ENCODE results near the gene PRG2.
A peak's percentile ranks its signal among the peaks of the same experiment; 100 is the strongest.
"Not testable (repeated sequence)": the region's sequence is repeated elsewhere in the genome, so short reads cannot be mapped to it uniquely, and the experiment has no call there.

The PRG2 gene

DNA sequence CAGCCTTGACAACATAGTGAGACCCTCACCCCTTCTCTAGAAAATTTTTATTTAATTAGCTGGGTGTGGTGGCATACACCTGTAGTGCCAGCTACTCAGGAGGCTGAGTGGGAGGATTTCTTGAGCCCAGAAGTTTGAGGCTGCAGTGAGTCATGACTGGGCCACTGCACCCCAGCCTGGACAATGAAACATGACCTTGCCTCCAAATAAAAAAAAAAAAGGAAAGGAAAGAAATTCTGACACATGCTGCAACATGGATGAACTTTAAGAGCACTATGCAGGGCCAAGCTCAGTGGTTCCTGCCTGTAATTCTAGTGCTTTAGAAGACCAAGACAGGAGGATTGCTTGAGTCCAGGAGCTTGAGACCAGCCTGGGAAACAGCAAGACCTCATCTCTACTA, 27.7 kb upstream of the PRG2 start:
- DNase-seq, result no peak

DNA sequence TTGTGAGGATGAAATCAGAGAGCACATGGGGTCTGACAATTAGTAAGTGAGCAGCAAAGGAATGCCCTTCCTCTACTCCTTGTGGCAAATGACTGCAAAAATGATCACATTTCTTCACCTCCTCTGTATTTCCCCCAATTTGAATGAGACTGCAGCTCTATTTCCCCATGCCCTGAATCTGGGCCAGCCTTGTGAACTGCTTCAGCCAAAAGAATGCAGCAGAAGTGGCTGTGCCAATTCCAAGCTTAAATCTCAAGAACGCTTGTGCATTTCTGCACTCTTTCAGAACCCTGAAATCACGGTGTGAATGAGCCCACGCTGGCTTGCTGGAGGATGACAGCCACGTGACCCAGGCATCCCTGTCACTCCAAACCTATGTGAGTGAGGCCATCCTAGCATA, 26.6 kb upstream of the PRG2 start:
- no peak for DNase-seq

DNA sequence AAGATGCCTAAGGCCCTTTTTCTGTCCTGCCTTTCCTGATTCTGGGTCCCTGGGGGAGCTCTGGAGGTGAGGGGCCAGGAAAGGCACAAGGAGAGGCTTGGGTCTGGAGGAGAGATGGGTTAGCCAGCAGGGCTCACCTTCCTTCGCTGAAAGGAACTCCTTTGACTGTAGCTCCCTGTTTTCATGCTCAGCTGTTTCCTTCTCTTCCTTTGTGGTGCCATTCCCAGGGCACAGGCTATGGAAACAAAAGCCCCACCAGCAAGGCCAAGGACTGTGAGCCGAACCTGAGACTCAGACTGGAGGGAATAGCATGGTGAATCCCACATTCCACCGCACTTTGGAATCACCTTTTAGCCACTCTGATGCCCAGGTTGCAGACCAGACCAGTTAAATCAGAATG, 26.0 kb upstream of the PRG2 start:
- no peak for DNase-seq

DNA sequence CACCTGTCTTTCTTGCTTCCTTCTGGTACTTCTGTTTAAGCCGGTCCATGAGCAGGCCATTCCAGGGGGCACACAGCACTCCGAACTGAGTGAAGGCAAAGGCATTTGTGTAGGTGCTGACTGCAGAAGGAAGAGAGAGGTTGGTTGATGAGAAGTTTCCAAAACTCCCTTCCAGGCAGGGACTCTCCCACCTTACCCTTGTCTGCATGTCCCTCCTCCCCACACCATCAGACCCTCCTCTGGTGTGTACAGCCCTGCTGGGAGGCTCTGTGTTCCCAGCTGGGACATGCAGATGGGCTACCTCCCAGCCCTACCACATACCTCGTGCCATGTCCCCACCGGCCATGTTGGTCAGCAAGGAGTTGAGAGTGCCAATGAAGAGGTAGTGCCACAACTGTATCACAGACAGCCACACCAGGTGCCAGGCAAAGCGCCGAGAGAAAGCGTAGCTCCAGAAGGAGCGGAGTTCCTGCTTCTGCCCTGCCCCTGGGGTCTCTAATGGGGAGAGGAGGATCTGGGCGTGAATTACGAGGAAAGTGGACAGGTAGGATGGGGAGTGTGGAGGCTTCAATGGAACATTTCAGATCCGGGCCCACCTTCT, 24.3 kb upstream of the PRG2 start:
- no peak for DNase-seq

DNA sequence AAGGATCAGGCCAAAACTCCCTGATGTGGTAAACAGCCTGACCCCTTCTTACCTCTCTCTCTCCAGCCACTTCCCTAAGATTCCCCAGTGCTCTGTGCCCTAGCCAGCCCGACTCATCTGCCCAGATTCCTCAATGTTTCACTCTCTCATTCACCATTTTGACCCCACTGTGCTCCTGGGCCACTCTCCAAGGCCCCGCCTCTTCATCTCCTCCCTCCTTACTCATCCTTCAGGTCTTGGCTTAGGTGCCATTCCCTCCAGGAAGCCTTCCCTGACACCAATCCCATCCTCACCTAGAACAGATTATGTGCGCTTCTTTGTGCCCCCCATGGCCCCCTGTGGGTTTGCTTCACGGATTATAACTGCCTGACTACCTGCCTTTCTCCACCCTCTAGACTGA, 23.2 kb upstream of the PRG2 start:
- DNase-seq, result no peak

DNA sequence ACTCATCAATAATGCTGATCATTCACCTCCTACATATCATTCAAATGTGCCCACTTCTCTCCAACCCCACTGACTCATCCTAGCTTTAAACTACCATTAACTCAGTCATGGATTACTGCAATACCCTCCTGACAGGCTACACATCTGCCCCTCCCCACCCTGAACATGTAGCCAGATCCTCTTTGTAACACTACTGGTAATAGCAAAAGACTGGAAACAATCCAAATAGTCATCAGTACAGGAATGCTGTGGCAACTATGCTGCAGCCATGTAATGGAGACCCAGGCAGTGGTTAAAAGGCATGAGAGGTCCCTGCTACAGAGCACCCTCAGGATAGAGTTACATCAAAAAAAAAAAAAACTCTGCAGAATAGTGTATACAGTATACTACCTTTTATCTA, 19.8 kb upstream of the PRG2 start:
- DNase-seq, result peak; percentile 39 to 52

DNA sequence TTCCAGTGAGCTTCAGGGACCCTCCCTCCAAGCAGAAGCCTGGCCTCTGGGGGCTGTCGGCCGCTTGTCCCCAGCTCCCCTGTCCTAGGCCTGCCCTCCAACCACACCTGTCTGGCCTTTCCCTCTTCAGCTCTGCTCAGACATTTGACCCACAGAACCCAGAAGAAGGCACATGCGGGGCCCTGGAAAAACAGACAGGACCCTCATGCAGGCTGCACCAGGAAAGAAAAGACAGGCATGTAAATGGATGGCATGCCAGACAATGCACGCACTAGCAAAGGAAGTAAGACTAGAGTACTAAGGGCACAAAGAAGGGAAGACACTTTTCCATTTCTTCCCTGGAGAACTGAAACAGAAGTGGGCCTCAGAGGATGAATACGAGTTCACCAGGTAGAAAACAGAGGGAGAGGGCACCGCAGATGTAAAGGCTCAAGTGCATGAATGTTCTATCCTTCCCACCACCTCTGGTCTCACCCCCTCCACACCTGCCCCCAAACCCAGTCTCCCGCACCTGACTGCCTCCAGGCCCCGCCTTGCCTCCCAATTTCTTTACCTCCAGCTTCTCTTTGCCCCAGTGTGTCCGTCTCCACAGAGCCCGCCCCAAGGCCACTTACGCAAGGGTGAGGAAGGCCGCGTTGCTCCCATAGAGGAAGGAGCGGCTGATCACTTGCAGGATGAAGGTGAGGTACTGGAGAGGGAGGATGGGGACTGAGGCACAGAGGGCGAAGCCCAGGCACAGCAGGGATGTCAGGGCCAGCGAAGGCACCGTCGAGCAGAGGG, 19.1 kb upstream of the PRG2 start:
- no peak for DNase-seq

DNA sequence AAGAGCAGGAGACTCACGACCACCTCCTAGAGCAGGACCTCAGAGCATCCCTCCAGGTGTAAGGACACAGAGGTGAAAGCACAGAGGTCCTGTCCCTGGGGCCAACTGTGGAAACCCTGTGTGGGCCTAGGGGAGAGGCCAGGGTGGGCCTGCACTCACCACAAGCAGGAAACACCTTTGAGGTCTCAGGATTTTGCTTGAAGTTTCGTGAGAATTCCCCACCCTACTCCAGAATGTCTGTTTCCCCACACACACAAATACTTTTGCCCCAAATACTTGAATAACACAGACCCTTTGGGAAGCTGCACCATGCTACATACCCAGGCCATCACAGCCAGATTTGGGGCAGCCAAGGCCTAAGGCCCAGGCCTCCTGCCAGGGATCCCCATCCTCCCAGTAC, 18.3 kb upstream of the PRG2 start:
- DNase-seq, result no peak

DNA sequence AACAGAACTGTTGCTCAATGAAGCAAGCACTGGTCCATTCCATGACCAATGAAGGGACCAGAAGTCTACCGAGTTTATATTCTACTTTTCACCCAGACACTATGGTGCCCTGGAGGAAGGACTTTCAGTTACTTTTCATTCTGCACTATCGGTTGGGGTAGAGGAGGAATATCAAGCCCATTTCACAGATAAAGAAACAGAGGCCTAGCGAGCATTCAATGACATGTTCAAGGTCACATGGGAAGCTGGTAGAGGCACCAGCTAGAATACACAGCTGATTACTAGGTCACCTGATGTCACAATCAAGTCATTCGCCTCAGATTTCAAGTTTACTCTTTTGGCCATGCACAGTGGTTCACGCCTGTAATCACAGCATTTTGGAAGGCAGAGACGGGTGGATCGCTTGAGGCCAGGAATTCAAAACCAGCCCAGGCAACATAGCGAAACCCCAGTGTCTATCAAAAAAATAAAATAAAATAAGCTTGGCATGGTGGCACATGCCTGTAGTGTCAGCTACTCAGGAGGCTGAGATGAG, 17.6 kb upstream of the PRG2 start:
- no peak for DNase-seq

DNA sequence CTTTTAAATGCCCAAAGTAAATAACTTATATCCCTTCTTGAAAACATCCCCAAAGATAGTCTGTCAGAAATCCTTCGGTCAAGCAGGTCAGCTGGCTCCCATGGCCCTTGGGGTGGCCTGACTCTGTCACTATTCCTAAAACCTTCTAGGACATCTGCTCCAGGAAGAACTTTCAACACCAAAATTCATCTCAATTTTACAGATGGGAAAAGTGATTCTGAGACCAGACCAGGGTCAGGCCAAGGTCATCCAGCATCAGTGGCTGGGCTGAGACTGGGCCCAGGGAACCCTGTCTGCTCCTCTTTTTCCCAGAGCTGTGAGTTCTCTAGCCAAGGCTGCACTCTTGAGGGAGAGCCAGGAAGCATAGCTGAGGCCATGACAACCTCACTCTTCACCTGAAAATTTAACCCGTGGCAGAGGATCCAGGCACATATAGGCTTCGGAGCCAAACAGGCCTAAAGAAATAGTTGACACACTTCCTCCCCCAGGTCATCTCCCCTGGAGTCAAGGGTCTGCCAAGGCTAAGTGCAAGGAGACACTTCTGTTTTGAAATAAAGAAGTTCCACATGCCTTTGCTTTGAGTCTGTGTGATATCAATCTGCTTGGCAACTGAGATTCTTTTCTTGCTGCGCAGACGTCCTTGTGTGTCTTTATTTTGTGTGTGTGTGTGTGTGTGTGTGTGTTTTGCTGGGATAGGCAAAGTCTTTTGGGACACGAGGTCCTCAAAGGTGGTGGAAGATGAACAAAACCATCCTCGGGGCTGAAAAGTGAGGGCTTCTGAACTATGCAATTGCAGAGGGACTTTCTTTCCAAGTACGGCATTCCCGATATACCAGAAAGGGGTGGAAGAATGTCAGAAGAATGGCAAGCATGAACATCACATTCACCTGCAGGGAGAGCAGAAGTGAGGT, 16.8 kb upstream of the PRG2 start:
- DNase-seq, result no peak

DNA sequence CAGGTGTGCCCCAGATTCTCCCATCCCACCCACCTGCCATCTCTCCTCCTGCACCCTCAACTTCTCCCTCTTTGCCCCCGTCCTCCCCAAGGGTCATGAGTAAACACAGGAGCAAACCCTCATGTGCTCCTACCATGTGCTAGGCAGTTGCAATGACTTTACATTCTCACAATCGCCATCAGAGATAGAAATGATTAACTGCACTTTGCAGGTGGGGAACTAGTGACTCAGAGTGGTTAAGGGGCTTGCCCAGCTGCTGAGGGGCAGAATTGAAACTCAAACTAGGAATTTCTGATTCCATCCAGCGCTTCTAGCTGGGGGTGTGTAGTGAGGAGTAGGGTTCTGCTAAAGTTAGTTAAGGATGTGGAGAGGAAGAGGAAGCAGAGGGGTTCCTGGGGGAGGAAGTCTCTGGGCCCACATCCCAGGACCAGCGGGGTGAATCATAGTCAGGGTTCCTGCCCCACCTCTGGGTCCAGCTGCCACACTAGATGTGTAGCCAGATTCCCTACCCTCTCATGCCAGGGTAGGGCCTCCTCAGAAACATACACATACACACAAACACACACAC, 16.0 kb upstream of the PRG2 start:
- DNase-seq, result peak; percentile 67 to 83

DNA sequence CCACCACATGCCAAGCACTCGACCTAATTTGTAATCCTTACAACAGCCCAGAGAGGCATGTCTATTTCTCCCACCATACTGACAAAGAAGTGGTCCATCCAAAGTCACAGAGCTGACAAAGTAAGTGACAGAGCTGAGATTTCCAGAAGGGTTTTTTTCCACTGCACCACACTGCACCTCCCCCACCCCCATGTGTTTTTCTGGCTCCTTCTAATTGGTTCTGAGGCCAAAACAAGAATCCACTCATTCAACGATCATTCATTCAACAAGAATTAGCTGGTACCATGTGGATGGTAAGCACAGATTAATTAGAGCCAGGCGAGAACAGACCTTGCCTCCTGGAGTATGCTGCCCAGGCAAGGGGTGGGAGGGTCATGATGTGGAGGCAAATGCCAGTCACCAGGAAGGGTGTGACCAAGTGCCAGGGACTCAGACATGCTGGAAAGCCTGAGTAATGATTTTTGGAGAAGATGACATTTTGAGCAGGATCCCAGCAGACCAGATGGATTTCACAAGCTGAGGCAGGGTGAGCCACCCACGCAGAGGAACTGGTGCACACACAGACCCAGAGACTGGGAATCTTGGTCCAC, 14.9 kb upstream of the PRG2 start:
- peak; percentile 59 to 88 for DNase-seq

DNA sequence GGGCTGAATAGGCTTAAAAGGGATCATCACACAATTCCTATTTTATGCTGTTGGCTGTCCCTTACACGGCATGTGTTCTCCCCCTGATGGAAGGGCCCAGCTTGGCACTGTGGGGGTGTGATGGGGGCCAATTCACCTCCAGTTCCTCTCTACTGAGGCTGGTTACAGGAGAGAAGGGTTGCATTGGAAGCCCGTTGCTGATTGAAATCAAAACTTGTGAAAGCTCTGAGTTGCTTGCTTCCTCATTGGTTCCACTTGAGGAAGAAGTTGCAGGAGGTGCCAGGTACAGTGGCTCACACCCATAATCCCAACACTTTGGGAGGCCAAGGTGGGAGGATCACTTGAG, 13.3 kb upstream of the PRG2 start:
- DNase-seq, result peak; percentile 58 to 59

DNA sequence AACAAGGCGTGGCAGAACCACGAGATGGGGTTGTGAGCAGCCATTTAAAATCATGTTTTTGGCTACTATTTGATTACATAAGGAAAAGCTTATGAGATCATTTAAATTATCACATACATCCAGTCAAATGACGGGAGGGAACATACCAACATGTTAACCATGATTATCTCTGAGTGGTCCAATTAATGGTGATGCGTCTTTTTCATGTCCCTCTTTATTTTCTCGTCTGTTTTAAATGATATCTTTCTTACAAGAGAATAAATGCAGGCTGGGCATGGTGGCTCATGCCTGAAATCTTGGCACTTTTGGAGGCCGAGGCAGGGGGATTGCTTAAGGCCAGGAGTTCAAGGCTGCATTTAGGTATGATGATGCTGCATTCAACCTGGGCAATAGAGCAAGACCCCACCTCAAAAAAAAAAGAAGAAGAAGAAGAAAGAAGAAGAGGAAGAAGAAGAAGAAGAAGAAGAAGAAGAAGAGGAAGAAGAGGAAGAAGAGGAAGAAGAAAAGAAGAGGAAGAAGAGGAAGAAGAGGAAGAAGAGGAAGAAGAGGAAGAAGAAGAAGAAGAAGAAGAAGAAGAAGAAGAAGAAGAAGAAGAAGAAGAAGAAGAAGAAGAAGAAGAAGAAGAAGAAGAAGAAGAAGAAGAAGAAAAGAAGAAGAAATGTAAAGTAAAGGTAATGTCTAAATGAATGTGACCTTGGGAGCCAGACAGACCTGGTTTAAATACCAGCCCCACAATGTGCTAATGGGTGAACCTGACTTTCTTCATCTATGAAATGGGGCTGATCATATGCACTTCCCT, 12.8 kb upstream of the PRG2 start:
- not testable (repeated sequence) for DNase-seq

DNA sequence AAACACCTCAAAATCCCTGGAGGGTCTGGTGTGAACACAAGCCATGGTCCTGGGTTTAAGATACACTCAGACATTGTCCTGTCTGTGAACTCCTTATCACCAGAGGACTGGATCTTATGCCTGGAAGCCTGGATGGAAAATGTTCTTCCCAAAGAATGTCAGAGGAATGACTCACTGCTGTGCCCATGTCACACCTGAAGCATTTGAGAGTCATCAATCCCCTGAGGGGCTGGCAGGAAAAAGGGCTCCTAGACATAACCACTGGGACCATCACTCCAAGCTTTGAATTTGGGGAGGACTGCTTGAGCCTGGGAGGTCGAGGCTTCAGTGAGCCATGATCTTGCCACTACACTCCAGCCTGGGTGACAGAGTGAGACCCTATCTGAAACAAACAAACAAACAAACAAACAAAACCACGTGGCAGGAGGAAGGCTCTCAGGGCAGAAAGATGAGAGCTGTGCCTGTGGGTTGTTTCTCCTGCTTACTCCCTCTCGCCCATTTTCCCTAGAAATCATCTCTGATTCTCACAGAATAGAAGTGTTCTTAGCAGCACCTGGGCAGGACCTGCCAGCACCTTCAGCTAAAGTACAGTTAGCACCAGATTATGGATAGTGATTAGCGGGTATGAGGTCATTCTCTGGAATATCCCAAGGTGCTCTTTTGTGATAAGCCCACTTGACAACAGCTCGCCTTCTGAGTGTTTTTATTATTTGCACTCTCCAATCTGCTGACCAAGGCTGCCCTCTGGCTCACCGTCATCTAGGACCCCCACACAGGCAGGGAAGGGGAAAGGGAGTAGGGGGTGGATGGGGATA, 11.9 kb upstream of the PRG2 start:
- no peak for DNase-seq

DNA sequence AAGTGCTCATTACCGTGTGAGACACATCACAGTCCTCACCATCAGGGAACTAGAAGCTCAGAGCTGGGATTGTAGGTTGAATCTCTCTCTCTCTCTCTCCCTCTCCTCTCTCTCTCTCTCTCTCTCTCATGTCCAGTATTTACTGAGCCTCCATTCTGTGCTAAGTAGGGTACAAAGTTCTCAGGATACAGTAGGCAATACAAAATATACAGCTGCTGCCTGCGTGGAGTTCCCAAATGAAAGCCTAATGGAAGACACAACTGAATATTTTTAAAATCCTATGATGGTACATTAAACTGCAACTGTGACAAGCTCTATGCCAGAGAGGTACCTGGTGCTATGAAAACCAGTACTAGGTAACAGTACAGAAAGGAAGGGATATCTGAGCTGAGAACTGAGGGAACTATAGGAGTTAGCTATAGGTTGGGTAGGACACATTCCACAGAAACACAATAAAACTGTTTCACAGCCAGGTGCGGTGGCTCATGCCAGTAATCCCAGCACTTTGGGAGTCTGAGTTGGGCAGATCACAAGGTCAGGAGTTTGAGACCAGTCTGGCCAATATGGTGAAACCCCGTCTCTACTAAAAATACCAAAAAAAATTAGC, 9.6 kb upstream of the PRG2 start:
- no peak for DNase-seq

DNA sequence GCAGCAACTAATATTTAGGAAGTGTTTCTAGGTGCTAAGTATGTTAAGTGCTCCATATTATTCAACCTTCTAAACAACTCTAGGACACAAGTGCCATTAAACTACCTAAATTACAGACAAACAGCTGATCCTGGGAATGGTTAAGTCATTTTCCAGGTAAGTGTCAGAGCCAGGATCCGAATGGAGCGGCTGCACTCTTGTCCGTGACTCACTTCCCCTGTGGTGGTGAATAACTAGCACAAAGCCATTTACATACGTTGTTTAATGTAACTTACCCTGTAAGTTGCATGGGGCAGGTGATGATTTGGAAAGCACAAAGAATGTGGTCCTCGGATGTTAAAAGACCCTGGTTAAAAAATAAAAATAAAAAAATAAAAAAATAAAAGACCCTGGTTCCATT, 8.8 kb upstream of the PRG2 start:
- no peak for DNase-seq

DNA sequence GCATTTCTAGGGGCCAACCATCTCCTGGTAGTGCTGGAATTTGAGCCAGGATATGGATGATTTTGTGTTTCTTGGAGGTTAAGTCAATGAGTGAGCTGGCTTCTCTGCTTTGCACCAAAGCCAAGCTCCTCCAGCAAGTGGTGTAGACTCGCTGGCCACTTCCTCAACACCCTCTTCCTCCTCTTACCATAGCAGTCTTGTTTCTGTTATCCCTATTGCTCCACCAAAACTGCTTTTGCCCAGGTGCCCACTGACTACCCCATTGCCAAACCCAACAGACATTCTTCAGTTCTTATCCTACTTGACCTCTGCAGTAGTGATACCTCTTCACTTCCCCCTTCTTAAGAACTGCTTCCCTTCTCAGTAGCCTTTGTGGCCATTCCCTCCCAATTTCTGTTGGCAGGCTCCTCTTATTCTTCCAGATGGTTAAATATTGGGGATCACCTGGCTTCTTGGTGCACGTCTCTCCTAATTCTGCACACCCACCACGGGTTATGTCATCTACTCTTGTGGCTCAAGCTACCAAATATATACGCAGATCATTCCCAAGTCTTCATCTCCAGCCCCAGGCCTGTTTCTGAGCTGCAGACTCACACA, 7.0 kb upstream of the PRG2 start:
- DNase-seq, result peak in 1 of 2 donors; percentile 27

DNA sequence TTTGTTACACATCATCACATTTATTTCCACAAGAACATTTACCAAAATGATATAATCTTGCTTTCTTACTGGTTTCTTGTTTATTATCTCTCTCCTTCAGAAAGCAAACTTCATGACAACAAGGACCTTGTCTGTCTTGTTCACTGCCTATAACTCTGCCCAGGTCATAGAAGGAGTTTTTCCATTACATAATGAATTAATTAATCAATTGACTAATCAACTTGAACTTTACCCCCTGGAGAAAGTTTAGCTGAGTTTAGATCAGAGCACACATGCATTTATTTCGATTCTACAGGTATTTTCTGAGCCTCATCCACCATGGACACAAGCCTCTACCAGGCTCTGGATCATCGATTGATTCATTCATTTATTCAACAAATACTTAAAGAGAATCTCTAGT, 6.3 kb upstream of the PRG2 start:
- DNase-seq, result no peak

Measured in inflammatory macrophage (primary cell).